Transverse colon (tissue), 4 donors: ENCODE data around the gene UNC45A. TPM values are rescaled to one million over a fixed set of nuclear protein-coding genes. Genes with fewer than 3 reads are reported as not detected.

ENCODE experiments used
- DNase-seq: peaks from one replicate; pipeline ENCODE4 v3.0.0-alpha.2; 2019
- H3K27ac ChIP-seq, 4 donors: fragments of 200-600 bp; sonication (generic); 2 replicates each; pipeline ENCODE4 v1.5.1; 2016 to 2018; ENCODE audit warnings: inconsistent platforms in 4 of 4
- H3K27me3 ChIP-seq: fragments of 200-600 bp; sonication (generic); 2 replicates; pipeline ENCODE4 v1.5.1; 2017; ENCODE audit warnings: inconsistent platforms
- H3K36me3 ChIP-seq, 4 donors: fragments of 200-600 bp; sonication (generic); 2 replicates each; pipeline ENCODE4 v1.5.1; 2017 to 2019; ENCODE audit warnings: inconsistent platforms in 4 of 4
- H3K4me1 ChIP-seq, 4 donors: fragments of 200-600 bp; sonication (generic); 2 replicates each; pipeline ENCODE4 v1.5.1; 2017 to 2020; ENCODE audit warnings: inconsistent platforms in 4 of 4
- H3K4me3 ChIP-seq, 4 donors: fragments of 200-600 bp; sonication (generic); 1 replicate in 1 of 4; 2 replicates in 3 of 4; pipeline versions ENCODE4 v1.5.1 to v1.6.1; 2017 to 2019; ENCODE audit warnings: inconsistent platforms in 4 of 4
- H3K9me3 ChIP-seq, 2 donors: fragments of 200-600 bp; sonication (generic); 2 replicates each; pipeline ENCODE4 v1.5.1; 2017 to 2019; ENCODE audit warnings: inconsistent platforms in 2 of 2
- EP300 ChIP-seq: sonication (generic); formaldehyde crosslinking; IDR thresholded peaks from one replicate; pipeline ENCODE4 v1.6.1; 2017; ENCODE audit warnings: antibody characterized with exemption, low read depth
- POLR2A ChIP-seq: fragments of 450-650 bp; IDR thresholded peaks from one replicate; pipeline ENCODE4 v1.6.1; 2016; ENCODE audit warnings: antibody characterized with exemption, mild to moderate bottlenecking, moderate library complexity
- POLR2AphosphoS5 ChIP-seq, 3 donors: sonication (generic); formaldehyde crosslinking; IDR thresholded peaks; one replicate each; pipeline ENCODE4 v1.6.1; 2016; ENCODE audit warnings: antibody characterized with exemption in 3 of 3
- WGBS, 2 donors: methylation state at CpG; one replicate each; pipeline ENCODE4 v1.1.5; 2018; ENCODE audit warnings: low coverage in 1 of 2; 5-methylcytosine and 5-hydroxymethylcytosine counted together
- in situ Hi-C, 4 donors: fragments of 200-750 bp; cut with MboI; loops; one replicate each; pipeline versions ENCODE4 v1.15.0 to v1.15.1; 2017; ENCODE audit warnings: low sequenced_read_pairs in 3 of 4, low pct_ligation_motif_present in 1 of 4, low pct_unique_long_range_greater_than_20kb in 1 of 4
- intact Hi-C: fragments of 100-400 bp; cut with DNase I; formaldehyde crosslinking; loops from one replicate; pipeline ENCODE4 v1.15.1; 2023; ENCODE audit warnings: low total_unique reads
- total RNA-seq, 4 donors: library from RNA; depleted of rRNA; stranded (reverse); fragments of >200 nt; gene quantifications; one replicate each; pipeline ENCODE4 v1.1.0, GENCODE V29; 2016
- TF ChIP-seq, protein P1 (sequence below), 5 experiments: fragments of 200-600 bp in 3 of 5; fragments of 450-650 bp in 2 of 5; sonication (generic) in 3 of 5; IDR thresholded peaks; 1 replicate in 2 of 5; 2 replicates in 3 of 5; pipeline ENCODE4 v1.5.1; 2016 to 2017; ENCODE audit warnings: antibody characterized with exemption in 5 of 5, inconsistent platforms in 3 of 5, mild to moderate bottlenecking in 2 of 5, moderate library complexity in 1 of 5

UNC45A gene
- total RNA-seq, 4 donors from 2014 or later, result 34.4 to 142 (median 52.9) TPM

DNA sequence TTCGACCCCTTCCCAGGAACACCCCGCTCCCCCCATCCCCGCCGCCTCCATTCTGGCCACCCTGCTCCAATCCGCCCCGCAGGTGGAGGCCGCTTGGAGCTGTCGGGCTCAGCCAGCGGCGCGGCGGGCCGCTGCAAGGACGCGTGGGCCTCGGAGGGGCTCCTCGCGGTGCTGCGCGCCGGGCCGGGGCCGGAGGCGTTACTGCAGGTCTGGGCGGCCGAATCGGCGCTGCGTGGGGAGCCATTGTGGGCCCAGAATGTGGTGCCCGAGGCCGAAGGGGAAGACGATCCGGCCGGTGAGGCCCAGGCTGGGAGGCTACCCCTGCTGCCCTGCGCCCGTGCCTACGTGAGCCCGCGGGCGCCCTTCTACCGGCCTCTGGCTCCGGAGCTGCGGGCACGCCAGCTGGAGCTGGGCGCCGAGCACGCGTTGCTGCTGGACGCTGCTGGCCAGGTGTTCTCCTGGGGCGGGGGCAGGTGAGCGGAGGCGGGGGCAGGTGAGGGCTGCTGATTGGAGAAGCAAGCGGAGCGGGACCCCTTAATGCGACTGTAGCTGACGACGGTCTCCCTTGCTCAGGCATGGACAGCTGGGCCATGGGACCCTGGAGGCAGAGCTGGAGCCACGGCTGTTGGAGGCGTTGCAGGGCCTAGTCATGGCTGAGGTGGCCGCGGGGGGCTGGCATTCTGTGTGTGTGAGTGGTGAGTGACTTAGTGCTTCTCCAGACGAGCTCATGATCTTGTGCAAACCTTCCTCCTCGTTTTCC, 22.1 kb downstream of the UNC45A start:
- 47% methylated on average over 31 of the region's 63 CpGs; no CpG with 5 or more reads in 1 of the 2 donors for WGBS, 2 donors
- H3K9me3 ChIP-seq, result no peaks in the 10 kb centered on the region
- no peaks in the 10 kb centered on the region for H3K27me3 ChIP-seq
- no peak for DNase-seq
- peak overlapping the region; percentile 43 to 67 (median 64) for H3K4me3 ChIP-seq
- H3K27ac ChIP-seq, result peak overlapping the region; percentile 64 to 98 (median 84)
- TF ChIP-seq, protein P1, sequence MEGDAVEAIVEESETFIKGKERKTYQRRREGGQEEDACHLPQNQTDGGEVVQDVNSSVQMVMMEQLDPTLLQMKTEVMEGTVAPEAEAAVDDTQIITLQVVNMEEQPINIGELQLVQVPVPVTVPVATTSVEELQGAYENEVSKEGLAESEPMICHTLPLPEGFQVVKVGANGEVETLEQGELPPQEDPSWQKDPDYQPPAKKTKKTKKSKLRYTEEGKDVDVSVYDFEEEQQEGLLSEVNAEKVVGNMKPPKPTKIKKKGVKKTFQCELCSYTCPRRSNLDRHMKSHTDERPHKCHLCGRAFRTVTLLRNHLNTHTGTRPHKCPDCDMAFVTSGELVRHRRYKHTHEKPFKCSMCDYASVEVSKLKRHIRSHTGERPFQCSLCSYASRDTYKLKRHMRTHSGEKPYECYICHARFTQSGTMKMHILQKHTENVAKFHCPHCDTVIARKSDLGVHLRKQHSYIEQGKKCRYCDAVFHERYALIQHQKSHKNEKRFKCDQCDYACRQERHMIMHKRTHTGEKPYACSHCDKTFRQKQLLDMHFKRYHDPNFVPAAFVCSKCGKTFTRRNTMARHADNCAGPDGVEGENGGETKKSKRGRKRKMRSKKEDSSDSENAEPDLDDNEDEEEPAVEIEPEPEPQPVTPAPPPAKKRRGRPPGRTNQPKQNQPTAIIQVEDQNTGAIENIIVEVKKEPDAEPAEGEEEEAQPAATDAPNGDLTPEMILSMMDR (IDR thresholded peaks at IDR 0.05), result no peak
- intact Hi-C loops, result loop anchor here (10.0 kb wide), 1 partner anchor 318 kb away; no protein-coding TSS in a partner anchor
- in situ Hi-C loops, result loop anchor here in 3 of 4 donors (10.0 to 25.0 kb wide), 2 partner anchors 305 to 318 kb away; no protein-coding TSS in a partner anchor
- H3K4me1 ChIP-seq, result peaks cover 11 to 32% (median 20%) of the 10 kb centered on the region in 4 donors
- H3K36me3 ChIP-seq, result peaks cover 0 to 11% (median 0%) of the 10 kb centered on the region in 4 donors

- Histone ChIP-seq H3K27me3 (no peaks in the 10 kb centered on the region), H3K27ac (peak overlapping the region in 1 of 4 donors; percentile 93), H3K4me1 (peaks cover 11 to 32% (median 20%) of the 10 kb centered on the region in 4 donors), H3K36me3 (peaks cover 0 to 12% (median 0%) of the 10 kb centered on the region in 4 donors), H3K4me3 (peak overlapping the region in 2 of 4 donors; percentile 62 to 67), H3K9me3 (no peaks in the 10 kb centered on the region)
- DNase-seq, result no peak
- in situ Hi-C loops (loop anchor here in 3 of 4 donors (10.0 to 25.0 kb wide), 2 partner anchors 305 to 317 kb away; no protein-coding TSS in a partner anchor), intact Hi-C loops (loop anchor here (10.0 kb wide), 1 partner anchor 317 kb away; no protein-coding TSS in a partner anchor)
- WGBS, 2 donors, result 84% methylated on average over 6 of the region's 6 CpGs; no CpG with 5 or more reads in 1 of the 2 donors
- TF ChIP-seq EP300 (no peak), POLR2AphosphoS5 (IDR thresholded peaks at IDR 0.05) (no peak), POLR2A (no peak)
- TF ChIP-seq, protein P1 (IDR thresholded peaks at IDR 0.05), result no peak
These were observed 22.7 kb downstream of the UNC45A start for GRCh38 chr15:90957791-90958190.

DNA sequence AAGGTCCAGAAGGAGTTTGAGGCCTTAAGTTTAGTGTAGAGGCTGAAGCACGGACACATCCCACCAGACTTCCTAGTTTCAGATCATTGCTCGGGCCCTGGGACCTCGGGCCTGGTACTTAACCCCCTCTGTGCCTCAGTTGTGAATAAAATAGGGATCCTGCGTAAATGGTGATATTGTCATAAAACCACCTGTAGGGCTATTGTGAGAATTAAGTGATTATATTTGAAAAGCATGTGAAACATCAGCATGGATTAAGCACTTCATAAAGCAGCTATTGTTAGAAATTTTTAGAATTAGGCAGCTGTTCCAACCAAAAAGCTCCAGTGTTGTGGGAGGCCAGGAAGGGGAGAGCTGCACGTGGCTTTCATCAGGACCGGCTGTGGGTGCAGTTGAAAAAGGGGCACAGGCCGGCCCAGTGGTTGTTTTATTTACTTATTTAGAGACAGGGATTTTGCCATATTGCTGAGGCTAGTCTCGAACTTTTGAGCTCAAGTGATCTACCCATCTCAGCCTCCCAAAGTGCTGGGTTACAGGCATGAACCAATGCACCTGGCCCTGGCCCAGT, 24.0 kb downstream of the UNC45A start:
- Histone ChIP-seq H3K4me3 (no peak overlapping the region), H3K9me3 (no peaks in the 10 kb centered on the region), H3K27me3 (no peaks in the 10 kb centered on the region), H3K36me3 (peaks cover 0 to 12% (median 0%) of the 10 kb centered on the region in 4 donors), H3K4me1 (peaks cover 11 to 32% (median 20%) of the 10 kb centered on the region in 4 donors), H3K27ac (peak overlapping the region in 1 of 4 donors; percentile 48)
- intact Hi-C loops, result loop anchor here (10.0 kb wide), 1 partner anchor 316 kb away; no protein-coding TSS in a partner anchor
- no peak for DNase-seq
- in situ Hi-C loops, result loop anchor here in 3 of 4 donors (10.0 to 25.0 kb wide), 2 partner anchors 303 to 316 kb away; no protein-coding TSS in a partner anchor
- TF ChIP-seq, protein P1 (IDR thresholded peaks at IDR 0.05), result no peak
- TF ChIP-seq EP300 (no peak), POLR2AphosphoS5 (IDR thresholded peaks at IDR 0.05) (no peak), POLR2A (no peak)
- 83 to 93% methylated on average over 2 to 8 of the region's 8 CpGs for WGBS, 2 donors

DNA sequence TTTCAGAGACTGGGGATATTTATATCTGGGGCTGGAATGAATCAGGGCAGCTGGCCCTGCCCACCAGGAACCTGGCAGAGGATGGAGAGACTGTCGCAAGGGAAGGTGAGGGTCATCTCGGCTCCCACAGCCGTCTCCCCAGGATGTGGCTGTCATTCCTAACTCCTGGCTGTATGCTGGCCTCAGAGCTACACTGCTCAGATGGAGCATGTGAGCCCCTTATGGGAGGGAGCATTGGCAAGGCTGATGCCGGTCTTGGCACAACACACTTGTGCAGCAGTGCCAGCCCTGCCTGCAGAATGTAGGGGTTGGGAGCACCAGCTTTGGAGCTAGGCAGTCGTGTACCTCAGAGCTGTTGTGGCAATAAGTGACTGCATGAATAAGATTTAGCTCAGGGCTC, 24.8 kb downstream of the UNC45A start:
- Histone ChIP-seq H3K4me3 (no peak overlapping the region), H3K27me3 (no peaks in the 10 kb centered on the region), H3K36me3 (peaks cover 0 to 12% (median 0%) of the 10 kb centered on the region in 4 donors), H3K9me3 (no peaks in the 10 kb centered on the region), H3K4me1 (peaks cover 11 to 29% (median 20%) of the 10 kb centered on the region in 4 donors), H3K27ac (peak overlapping the region in 3 of 4 donors; percentile 5 to 53 (median 40))
- DNase-seq, result no peak
- in situ Hi-C loops, result loop anchor here in 3 of 4 donors (10.0 to 25.0 kb wide), 2 partner anchors 302 to 315 kb away; no protein-coding TSS in a partner anchor
- 74% methylated on average over 5 of the region's 5 CpGs; no CpG with 5 or more reads in 1 of the 2 donors for WGBS, 2 donors
- intact Hi-C loops, result loop anchor here (10.0 kb wide), 2 partner anchors 75 to 315 kb away; no protein-coding TSS in a partner anchor
- TF ChIP-seq POLR2AphosphoS5 (IDR thresholded peaks at IDR 0.05) (no peak), POLR2A (no peak), EP300 (no peak)
- TF ChIP-seq, protein P1 (IDR thresholded peaks at IDR 0.05), result no peak
